Activated CD4-positive, alpha-beta T cell treated with anti-CD3 and anti-CD28 coated beads, Interleukin-2, amount 50 U/mL, for 16 hours (primary cell): ENCODE results near the gene TMEM39A.

Experiments
- DNase-seq: peaks from one replicate; pipeline ENCODE4 v3.0.0-alpha.2; 2020

The TMEM39A gene, protein sequence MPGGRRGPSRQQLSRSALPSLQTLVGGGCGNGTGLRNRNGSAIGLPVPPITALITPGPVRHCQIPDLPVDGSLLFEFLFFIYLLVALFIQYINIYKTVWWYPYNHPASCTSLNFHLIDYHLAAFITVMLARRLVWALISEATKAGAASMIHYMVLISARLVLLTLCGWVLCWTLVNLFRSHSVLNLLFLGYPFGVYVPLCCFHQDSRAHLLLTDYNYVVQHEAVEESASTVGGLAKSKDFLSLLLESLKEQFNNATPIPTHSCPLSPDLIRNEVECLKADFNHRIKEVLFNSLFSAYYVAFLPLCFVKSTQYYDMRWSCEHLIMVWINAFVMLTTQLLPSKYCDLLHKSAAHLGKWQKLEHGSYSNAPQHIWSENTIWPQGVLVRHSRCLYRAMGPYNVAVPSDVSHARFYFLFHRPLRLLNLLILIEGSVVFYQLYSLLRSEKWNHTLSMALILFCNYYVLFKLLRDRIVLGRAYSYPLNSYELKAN

DNA sequence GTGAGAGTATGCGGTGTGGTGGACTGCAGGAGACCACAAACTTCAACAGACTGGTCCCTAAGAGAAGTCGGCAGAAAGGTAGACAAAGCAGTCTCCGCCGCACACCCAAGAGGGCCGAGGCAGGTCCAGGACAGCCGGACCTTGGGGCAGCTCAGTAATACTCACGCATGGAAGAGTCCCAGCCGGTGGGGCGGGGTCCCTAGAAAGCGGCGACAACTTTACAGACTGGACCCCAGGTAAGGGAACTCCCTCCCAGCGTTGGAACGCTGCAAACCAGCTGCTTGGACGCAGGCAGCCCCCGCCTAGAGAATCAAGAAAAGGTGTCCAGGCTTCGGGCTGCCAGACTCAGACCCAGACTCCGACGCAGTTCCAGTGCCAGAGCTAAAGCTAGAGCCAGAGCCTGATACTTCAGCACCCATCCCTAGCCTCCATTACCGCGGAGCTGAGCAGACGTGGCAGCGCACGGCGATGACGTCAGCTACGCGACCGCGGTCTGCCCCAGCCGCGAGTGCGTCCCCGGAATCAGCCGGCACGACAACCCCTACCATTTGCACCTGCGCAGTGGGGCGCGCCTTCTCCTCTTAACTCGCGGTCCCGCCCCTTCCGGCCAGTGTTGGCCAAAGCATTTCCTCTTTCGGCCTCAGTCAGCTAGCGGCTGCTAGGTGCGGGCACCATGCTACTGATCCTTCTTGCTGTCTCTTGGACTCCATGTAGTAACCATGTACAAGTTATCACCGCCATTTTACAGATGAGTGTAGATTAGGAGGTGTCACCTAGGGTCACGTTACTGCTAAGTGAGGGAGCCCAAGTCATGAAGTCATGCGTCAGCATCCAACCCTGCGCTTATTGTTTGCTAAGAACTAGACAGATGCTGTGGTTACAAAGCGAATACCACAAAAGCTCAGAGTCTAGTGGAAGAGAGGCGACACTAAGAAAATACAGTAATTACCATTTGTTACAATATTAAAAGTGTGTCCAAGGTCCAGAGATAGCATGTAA is at the start of gene TMEM39A:
TMEM39A (minus strand) TSS at position 445 of the 999 bp plus-strand sequence. CDS start 1,541 bp downstream, outside the sequence.
- DNase-seq, result peak; percentile 99

DNA sequence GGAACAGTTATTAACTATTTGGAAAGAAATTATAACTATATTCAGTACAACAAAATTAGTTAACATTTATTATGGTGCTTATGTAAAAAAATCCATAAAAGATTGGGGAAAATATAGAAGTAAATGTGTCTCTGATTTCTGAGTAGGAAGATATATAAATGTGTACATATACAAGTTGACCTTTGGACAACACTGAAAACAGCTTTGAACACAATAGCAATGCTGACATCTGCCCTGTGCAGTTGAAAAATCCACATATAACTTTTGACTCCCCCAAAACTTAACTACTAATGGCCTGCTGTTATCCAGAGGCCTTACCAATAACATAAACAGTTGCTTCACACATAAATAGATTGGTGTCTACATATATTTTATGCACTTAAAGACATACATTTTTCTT is 47.3 kb upstream of the TMEM39A start:
- no peak for DNase-seq

DNA sequence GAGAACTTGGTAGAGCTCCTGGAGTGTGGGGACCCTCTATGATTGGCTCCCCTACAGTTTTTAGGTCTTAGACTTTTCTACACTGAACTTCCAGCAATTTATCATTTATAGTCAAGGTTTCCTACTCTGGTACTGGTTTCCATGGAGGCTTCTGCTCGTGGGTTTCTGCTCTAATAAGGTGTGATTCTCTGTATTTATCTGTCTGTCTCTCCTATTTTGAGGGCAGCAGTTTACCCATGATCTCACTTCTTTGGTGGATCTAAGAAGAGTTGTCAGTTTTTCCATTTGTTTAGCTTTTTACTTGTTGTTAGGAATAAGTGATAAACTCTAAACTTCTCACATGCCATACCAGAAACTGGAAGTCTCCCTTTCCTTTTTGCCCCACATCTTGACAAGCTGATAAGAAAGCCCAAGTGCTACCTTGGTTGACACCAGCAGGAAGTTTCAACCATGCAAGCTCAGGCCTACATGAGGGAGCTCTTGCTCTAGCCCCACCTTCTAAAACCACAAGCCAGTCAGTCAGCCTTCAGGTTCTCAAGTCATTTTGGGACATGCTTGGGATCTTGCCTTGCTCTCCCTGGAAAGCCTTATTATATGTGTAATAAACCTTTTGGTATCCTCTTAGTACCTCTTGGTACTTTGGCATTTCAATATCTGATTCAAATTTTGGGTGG is 44.9 kb upstream of the TMEM39A start:
- DNase-seq, result peak; percentile 64

DNA sequence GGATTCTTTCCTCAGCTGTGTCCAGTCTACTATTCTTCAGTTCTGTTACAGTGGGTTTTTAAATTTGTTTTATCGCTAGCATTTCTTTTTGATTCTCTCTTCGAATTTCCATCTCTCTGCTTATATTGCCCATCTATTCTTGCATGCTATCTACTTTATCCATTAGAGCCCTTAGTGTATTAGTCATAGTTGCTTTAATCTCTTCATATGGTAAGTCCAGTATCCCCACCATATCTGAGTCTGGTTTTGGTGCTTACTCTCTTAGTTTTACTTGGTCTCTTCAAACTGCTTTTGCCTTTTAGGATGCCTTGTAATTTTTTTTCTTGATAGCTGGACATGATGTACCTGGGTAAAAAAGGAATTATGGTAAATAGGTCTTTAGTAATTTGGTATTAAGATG is 44.0 kb upstream of the TMEM39A start:
- no peak for DNase-seq

DNA sequence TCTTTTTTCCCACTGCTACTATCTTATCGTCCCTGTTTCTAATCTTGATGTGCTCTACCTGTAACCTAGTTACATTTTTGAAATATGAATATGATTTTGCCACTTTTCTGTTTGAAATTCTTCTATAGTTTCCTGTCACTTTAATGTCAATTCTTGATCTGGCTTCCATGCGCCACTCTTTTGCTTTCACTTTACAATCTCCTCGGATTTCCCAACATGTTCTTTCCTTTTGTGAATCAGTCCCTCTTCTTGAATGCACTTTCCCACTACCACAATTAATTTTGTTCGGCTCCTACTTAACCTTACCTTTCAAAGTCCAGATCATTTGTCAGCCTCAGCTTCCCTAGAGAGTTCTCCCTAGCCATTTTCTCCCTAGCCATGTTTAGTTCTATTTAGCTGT is 43.2 kb upstream of the TMEM39A start:
- no peak for DNase-seq

DNA sequence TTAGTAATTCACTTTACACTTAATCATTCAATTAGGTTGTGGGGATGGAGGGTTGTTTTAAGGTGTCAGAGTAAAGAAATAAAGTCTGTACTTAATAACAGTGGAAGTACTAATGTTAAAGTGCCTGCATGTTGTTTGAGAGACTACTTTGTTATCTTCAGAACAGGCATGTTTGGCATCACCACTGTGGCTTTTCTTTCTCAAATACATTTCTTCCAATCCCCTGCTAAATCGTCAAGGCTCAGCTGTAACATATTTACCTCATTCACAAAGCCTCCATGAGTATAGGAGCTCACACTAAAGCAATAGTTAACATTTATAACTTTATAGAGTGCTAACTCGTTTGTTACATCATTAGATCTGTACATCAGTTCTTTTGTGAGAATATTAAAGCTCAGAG is 37.5 kb upstream of the TMEM39A start:
- DNase-seq, result no peak

DNA sequence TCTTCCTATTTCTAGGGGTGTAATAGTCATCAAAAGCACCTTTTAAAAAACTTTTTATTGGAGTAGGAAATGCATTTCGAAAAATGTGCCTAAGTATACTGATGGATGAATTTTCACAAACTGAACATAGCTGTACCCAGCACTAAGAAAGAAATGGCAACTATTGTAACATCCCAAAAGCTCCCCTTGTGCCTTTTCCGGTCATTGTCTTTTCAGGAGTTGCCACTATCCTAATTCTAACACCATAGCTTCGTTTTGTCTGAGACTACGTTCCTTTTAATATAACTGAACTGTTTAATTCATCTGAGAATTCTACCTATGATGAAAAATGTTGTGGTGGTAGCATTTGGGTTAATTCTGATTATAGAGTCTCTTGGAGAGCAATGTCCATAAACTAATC is 36.9 kb upstream of the TMEM39A start:
- no peak for DNase-seq

DNA sequence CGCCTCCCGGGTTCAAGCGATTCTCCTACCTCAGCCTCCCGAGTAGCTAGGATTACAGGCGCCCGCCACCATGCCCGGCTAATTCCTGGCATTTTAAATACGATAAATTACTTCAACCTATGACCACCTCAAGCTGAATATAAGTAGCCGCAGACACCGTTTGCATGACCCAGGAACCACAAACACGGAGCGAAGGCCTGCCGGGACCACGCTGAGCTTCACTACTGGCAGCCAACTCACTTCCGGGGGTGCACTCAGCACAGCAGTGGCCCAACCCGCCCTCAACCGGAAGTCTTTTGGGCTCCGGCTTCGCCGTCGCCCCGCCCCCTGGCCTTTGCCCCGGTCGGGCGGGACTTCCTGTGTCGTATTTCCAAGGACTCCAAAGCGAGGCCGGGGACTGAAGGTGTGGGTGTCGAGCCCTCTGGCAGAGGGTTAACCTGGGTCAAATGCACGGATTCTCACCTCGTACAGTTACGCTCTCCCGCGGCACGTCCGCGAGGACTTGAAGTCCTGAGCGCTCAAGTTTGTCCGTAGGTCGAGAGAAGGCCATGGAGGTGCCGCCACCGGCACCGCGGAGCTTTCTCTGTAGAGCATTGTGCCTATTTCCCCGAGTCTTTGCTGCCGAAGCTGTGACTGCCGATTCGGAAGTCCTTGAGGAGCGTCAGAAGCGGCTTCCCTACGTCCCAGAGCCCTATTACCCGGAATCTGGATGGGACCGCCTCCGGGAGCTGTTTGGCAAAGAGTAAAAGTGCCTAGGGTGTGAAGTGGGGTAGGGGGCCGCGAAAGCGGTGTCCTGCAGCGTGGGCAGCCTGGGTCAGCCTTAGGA is 35.0 kb upstream of the TMEM39A start, which contains the start of gene TIMMDC1:
TIMMDC1 (plus strand) TSS at position 362 of the 826 bp plus-strand sequence; CDS start at position 549, 187 bp downstream.
- peak; percentile 98 for DNase-seq

DNA sequence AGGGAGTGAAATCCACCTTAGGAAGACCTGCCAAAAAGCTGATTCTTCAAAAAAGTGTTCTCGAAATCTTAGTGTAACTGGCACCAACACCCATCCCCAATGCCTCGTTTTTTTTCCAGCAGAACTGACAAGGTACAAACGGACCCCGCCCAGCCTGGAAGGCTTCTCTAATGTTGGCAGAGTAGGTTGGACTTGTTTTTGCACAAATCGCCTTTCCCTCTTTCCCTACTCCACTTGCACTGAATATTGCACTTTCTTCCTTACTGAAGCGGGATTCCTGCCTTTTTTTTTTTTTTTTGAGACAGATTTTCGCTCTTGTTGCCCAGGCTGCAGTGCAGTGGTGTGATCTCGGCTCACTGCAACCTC is 34.4 kb upstream of the TMEM39A start:
- DNase-seq, result no peak

DNA sequence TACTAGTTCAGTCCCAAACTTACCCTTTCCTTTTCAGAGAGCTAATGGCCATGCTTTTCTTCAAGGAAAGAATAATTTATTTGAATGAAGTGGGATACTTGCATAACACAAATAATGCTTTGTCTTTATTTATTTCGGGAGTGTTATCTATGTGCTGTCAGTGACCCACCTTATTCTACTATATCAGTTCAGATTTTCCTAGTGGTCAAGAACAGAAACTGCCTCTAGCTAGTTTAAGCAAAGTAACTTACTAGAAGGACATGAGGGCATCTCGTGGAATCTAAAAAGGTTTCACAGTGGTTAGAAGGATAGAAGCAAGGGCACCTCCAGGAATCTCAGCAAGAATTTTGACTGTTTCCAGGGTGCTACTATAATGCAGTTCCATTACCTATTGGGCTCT is 31.2 kb upstream of the TMEM39A start:
- DNase-seq, result no peak

DNA sequence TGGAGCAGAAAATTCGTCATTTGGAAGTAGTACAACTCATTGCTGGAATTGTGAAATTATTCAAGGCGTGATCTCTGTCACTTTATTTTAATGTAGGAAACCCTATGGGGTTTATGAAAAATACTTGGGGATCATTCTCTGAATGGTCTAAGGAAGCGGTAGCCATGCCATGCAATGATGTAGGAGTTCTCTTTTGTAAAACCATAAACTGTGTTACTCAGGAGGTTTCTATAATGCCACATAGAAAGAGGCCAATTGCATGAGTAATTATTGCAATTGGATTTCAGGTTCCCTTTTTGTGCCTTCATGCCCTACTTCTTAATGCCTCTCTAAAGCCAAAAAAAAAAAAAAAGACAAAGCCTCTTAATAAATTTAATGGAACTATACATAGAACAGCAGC is 29.4 kb upstream of the TMEM39A start:
- DNase-seq, result no peak

DNA sequence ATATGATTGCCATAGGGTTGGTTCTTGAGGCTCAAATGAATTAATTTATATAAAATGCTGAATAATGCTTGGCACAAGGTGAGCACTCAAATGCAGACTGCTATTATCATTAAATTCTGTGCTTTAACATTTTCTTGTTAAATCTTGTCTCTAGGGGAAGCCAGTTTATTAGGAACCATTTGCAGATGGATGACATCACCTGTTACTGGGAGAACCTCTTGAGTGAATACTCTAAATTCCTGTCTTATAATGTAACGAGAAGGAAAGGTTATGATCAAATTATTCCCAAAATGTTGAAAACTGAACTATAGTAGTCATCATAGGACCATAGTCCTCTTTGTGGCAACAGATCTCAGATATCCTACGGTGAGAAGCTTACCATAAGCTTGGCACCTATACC is 28.7 kb upstream of the TMEM39A start:
- DNase-seq, result no peak

DNA sequence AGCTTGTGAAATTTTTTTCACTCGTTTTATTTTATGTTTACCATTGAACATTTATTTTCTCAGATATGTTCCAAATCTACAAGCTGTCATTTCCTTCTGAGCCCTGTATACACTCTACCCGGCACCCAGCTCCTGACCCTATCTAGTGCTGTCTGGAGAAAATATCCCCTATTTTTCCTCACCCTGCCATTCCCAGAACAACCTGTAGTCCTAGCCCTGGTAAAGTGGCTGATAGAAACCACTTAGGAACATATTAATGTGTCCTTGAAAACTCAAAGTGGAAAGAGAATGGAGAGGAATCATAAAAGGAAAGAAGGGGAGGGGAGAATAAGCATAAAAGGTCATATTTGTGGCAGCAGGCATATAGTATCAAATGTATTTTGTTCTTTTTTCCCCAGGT is 26.7 kb upstream of the TMEM39A start:
- no peak for DNase-seq

DNA sequence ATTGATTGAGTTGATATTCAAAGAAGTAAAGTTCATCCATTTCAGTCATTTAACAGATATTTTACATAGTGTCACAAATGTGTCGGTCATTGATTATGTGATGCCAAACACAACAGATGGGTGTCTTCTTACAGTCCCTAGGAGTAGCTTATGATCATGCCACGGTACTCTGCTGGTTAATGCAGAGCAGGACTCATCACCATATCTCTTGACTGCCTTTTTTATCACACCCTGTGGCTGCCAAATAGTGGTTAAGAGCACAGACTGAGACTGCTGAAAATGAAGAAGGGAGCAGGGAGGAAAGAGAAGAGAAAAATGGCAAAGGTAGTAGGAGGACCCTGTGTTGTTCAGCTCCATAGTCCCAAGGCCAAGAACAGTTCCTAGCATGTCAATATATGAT is 22.1 kb upstream of the TMEM39A start:
- no peak for DNase-seq

DNA sequence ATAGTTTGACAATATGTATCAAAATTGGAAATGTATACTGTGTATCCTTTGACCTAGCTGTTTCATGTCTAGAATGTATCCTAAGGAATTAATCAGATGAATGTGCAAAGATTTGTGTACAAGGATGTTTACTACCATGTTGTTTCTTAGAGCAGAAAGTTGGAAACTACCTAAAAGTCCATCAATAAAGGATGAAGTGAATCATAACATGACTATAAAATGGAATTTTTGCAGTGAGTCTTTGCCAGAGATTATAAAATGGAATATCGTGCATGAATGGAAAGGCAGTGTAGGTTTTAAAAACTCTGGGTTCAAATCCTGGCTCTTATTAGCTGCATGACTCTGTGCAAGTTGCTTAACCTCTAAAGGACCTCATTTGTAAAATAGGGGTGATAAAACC is 19.7 kb upstream of the TMEM39A start:
- DNase-seq, result no peak

DNA sequence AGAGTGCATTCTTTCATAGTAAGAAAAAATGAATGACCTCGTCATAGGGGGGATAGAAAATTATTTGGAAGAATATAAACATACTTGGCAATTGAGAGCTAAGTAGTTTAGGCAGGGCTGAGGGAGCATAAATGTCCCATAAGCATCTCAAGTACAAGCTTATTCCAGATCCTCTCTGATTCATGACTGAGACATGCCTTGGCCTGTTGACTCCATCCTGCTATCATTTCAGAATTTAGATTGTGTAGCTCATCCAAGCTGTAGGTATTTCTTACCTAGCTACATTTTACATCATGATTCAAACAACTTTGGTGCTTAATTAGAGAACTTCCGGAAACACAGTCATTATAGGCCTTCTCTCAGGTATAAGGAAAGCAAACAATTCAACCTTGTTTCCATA is 17.7 kb upstream of the TMEM39A start:
- DNase-seq, result no peak

DNA sequence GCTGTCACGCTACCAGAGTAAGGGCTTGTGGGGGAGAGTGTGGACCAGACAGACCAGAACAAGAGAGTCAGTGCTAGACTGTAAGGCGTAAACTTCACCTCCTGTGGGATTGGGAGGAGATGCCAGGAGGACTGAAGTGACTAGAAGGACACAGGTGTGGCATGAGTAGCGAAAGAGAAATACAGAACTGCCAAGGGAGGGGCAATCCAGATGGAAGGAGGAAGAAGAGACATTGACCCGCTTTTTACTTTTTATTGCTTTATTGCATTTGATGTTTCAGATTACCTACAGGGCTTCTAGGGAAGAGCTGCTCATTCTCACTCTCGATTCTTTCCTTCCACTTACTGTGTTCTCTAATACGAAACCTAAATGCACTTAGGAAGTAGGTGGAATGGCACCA is 7.5 kb upstream of the TMEM39A start:
- no peak for DNase-seq

DNA sequence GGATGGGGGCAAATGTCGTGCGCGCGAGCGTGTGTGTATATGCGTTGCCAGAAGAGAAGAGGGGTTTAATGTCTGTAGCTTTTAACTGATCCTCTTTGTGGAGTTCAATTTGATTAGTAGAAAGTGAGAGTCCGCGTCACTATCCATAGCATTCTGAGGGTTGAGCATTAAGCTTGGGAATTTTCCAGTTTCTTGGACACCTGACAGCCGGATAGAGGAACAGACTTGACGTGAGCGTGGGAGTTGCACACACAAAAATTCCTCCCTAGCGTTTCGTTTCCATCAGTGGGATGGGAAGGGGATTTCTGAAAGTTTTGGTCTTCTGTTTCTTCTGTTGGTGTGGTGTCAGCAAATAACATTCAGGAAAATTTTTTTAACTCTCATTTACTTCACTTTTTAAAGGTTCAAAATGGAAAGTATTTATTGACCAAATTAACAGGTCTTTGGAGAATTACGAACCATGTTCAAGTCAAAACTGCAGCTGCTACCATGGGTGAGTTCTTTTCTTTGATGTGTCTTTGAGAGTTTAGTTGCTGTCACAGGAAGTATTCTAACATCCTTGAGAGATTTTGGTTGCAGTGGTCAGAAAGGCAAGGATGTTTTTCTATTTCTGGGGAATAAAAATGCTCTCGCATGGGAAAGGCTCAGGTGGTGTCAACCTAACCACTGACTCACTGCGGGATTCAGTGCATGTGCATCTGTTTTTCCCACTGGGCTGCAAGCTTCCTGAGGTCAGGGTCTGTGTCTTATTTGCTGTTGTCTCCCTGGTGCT is 6.2 kb upstream of the TMEM39A start:
- no peak for DNase-seq

DNA sequence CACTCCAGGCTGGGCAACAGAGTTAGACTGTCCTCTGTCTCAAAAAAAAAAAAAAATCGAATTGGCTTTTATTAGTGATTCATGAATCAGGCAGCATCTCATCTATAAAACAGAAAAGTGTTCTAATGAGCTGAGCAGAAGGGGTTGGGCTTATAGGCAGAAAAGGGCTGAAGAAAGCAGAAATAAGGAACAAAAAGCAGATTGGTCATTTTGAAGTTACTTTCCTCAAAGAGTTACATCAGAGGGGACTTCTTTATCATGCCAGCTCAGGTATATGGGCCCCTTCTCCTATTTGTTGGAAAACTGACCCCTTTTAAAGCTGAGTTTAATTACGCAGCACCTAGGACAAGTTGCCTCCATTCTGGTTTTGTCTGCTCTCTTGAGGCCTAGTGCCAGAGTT is 4.6 kb upstream of the TMEM39A start:
- DNase-seq, result no peak

DNA sequence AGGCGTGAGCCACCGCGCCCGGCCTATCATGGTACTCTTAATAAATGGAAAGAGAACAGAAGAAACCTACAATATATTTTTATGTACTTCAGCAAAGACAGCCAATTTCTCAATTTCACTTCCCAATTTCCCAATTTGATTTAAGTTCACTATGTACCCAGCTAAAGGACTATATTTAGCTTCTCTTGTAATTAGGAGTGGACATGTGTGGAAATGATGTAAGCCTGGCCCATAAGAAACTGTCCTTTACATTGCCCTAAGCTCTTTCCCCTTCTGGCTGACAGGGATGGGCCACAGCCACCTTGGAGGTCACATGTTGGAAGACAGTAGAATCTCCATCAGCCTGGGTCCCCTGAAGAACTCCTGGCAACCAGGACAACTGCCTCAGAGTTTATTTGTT is 6.2 kb downstream of the TMEM39A start:
- DNase-seq, result no peak

DNA sequence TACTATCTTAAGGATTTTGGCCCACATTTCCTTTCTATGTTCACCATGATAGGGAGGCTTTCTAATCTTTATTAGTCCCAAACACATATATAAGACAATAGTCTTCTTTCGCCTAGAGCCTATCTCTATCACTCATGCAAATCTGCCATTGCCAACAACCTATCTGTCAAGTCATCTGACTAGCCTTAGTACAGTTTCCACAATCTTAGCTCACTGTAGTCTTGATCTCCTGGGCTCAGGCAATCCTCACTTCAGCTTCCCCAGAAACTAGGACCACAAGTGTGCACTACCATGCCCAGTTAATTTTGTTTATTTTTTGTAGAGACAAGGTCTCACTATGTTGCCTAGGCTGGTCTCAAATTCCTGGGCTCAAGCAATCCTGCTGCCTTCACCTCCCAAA is 6.9 kb downstream of the TMEM39A start:
- no peak for DNase-seq
